Activated CD4-positive, alpha-beta T cell treated with anti-CD3 and anti-CD28 coated beads, Interleukin-2, amount 50 U/mL, for 16 hours (primary cell): ENCODE data around the gene ZFYVE21.
"Not testable (repeated sequence)": the region's sequence is repeated elsewhere in the genome, so short reads cannot be mapped to it uniquely, and the experiment has no call there.

ENCODE experiments used
- DNase-seq: peaks from one replicate; pipeline ENCODE4 v3.0.0-alpha.2; 2020

ZFYVE21 gene

DNA sequence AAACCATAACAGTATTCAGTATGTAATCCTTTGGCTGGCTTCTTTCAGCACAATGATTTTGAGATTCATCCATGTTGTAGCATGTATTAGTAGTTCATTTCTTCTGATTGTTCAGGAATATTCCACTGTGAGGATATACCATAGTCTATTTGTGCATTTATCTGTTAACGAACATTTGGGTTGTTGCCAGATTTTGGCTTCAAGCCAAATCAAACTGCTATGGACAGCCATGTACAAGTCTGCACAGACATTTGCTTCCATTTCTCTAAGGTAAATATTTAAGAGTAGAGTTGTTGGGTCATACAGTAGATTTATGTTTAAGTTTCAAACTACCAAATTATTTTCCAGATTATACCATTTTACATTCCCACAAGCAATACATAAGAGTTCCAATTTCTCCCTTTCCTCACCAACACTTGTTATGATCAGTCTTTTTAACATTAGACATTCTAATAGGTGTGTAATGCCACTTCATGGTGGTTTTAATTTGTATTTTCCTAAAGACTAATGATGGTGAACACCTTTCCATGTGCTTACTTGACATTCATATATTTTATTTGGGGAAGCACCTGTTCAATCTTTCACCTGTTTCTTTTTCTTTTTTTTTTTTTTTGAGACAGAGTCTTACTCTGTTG lies 56.6 kb downstream of the ZFYVE21 start:
- no peak for DNase-seq

- no peak for DNase-seq
These were observed 57.9 kb downstream of the ZFYVE21 start for GRCh38 chr14:103773521-103773920.

DNA sequence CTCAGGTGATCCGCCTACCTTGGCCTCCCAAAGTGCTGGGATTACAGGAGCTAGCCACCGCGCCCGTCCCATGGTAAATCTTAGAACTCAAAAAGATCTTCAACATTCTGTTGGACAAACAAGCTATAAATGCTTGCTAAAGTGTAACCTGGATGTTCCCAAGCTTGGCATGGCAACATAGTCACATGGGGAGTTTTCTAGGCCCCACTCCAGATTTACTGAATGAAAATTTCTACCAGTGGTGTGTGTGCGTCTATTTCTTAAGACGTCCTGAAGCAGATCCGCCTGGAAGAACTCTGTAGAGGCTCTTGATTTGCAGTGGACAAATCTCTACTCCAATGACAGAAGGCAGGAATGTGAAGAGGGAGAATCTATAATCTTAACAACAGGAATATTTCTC lies 59.9 kb downstream of the ZFYVE21 start:
- no peak for DNase-seq

GRCh38 chr14:103776319-103776718 lies 60.7 kb downstream of the ZFYVE21 start:
- DNase-seq: not testable (repeated sequence)

GRCh38 chr14:103782376-103782775 lies 66.8 kb downstream of the ZFYVE21 start:
- DNase-seq: no peak
